Endothelial cell (in vitro differentiated cells): ENCODE measurements around the gene ZNF750. TPM values are rescaled to one million over a fixed set of nuclear protein-coding genes. Genes with fewer than 3 reads are reported as not detected.

Experiments
- DNase-seq: peaks from one replicate; pipeline ENCODE4 v3.0.0; 2021; ENCODE audit warnings: low spot score
- H3K27ac Mint-ChIP-seq: one replicate; pipeline ENCODE4 v1.8.0; 2021; ENCODE audit warnings: mixed read lengths, inconsistent platforms; ENCODE audit not compliant: unreplicated experiment
- H3K27me3 Mint-ChIP-seq: one replicate; pipeline ENCODE4 v1.8.0; 2021; ENCODE audit warnings: mild to moderate bottlenecking, moderate library complexity, mixed read lengths, inconsistent platforms; ENCODE audit not compliant: unreplicated experiment
- H3K36me3 Mint-ChIP-seq: one replicate; pipeline ENCODE4 v1.8.0; 2021; ENCODE audit warnings: mild to moderate bottlenecking, low read depth, mixed read lengths, inconsistent platforms; ENCODE audit not compliant: unreplicated experiment
- H3K4me1 Mint-ChIP-seq: one replicate; pipeline ENCODE4 v1.8.0; 2021; ENCODE audit warnings: mild to moderate bottlenecking, mixed read lengths, inconsistent platforms; ENCODE audit not compliant: unreplicated experiment
- H3K4me3 Mint-ChIP-seq: one replicate; pipeline ENCODE4 v1.8.0; 2021; ENCODE audit warnings: mild to moderate bottlenecking, mixed read lengths, inconsistent platforms; ENCODE audit not compliant: unreplicated experiment
- H3K9me3 Mint-ChIP-seq: one replicate; pipeline ENCODE4 v1.8.0; 2021; ENCODE audit warnings: mixed read lengths, inconsistent platforms; ENCODE audit not compliant: unreplicated experiment
- total RNA-seq: library from RNA; stranded (reverse); fragmentation: NEBNext Ultra II Directional; extraction: Animal tissue kit (Norgen Biotek cat#: 25700); gene quantifications from one replicate; pipeline ENCODE4 v1.2.1, GENCODE V29; 2021; ENCODE audit not compliant: unreplicated experiment
- TF ChIP-seq, protein P1 (sequence below): fragments of 200-600 bp; sonication (generic); IDR thresholded peaks from one replicate; pipeline ENCODE4 v1.5.0; 2021; ENCODE audit warnings: antibody characterized with exemption; ENCODE audit not compliant: unreplicated experiment

The ZNF750 gene
- total RNA-seq, 1 donor from 2014 or later = 0.31 TPM

DNA sequence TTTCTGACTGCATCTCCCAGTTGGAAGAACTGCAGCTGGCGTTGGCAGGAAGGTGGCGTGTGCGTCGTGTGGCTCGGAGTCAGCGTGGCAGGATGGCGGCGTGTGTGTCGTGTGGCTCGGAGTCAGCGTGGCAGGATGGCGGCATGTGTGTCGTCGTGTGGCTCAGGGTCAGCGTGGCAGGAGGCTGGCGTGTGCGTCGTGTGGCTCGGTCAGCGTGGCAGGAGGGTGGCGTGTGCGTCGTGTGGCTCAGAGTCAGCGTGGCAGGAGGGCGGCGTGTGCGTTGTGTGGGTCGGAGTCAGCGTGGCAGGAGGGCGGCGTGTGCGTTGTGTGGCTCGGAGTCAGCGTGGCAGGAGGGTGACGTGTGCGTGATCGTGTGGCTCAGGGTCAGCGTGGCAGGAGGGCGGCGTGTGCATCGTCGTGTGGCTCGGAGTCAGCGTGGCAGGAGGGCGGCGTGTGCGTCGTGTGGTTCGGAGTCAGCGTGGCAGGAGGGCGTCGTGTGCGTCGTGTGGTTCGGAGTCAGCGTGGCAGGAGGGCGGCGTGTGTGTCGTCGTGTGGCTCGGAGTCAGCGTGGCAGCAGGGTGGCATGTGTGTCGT, 38.3 kb downstream of the ZNF750 start:
- H3K27ac Mint-ChIP-seq = no peak overlapping the region
- no peak for DNase-seq
- H3K9me3 Mint-ChIP-seq = peaks cover 5% of the 10 kb centered on the region
- H3K27me3 Mint-ChIP-seq = peaks cover 13% of the 10 kb centered on the region
- H3K4me1 Mint-ChIP-seq = peaks cover 2% of the 10 kb centered on the region
- peaks cover 29% of the 10 kb centered on the region for H3K36me3 Mint-ChIP-seq
- TF ChIP-seq, protein P1, sequence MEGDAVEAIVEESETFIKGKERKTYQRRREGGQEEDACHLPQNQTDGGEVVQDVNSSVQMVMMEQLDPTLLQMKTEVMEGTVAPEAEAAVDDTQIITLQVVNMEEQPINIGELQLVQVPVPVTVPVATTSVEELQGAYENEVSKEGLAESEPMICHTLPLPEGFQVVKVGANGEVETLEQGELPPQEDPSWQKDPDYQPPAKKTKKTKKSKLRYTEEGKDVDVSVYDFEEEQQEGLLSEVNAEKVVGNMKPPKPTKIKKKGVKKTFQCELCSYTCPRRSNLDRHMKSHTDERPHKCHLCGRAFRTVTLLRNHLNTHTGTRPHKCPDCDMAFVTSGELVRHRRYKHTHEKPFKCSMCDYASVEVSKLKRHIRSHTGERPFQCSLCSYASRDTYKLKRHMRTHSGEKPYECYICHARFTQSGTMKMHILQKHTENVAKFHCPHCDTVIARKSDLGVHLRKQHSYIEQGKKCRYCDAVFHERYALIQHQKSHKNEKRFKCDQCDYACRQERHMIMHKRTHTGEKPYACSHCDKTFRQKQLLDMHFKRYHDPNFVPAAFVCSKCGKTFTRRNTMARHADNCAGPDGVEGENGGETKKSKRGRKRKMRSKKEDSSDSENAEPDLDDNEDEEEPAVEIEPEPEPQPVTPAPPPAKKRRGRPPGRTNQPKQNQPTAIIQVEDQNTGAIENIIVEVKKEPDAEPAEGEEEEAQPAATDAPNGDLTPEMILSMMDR = no peak
- H3K4me3 Mint-ChIP-seq = peak overlapping the region; percentile 86

DNA sequence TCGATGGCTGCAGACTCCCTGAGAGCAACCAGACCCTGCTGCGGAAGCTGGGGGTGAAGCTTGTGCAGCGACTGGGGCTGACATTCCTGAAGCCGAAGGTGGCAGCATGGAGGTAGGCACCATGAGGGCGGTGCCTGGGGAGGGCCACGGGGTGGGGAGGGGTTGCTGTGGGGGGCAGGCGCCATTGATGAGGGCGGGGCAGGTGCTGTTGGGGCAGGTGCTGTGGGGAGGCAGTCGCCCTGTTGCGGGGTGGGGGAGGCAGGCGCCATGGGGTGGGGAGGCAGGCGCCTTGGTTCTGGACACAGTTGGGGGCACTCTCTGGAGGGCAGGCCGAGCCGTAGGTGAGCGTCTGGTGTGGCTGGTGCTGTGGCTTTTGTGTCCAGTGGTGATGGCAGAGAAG, 38.9 kb downstream of the ZNF750 start:
- no peak overlapping the region for H3K27ac Mint-ChIP-seq
- H3K4me1 Mint-ChIP-seq = peaks cover 2% of the 10 kb centered on the region
- H3K4me3 Mint-ChIP-seq = peak overlapping the region; percentile 86
- TF ChIP-seq, protein P1 = no peak
- peaks cover 5% of the 10 kb centered on the region for H3K9me3 Mint-ChIP-seq
- H3K36me3 Mint-ChIP-seq = peaks cover 26% of the 10 kb centered on the region
- no peak for DNase-seq
- peaks cover 10% of the 10 kb centered on the region for H3K27me3 Mint-ChIP-seq

DNA sequence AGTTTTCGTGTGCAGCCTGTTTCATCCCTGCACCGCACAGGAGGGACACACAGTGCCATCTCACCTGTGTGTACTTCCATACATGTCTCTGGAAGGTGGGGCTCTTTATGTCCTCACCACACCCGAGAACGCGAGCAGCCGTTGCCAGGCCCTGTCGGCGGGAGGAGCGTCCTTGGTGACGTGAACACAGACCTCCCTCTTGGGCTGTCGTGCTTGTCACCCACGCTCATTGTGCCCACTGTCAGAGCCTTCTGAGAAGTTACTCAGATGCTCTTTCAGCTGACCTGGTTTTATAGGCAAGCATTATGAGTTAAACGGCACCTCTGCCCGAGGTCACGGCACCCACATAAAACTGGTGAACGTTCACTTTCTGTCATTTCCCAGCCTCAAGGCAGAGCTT, 40.2 kb downstream of the ZNF750 start:
- Mint-ChIP-seq H3K9me3 (peaks cover 5% of the 10 kb centered on the region), H3K36me3 (peaks cover 26% of the 10 kb centered on the region), H3K27me3 (peaks cover 13% of the 10 kb centered on the region), H3K4me3 (no peak overlapping the region), H3K4me1 (peaks cover 2% of the 10 kb centered on the region), H3K27ac (no peak overlapping the region)
- no peak for DNase-seq
- TF ChIP-seq, protein P1 = no peak

DNA sequence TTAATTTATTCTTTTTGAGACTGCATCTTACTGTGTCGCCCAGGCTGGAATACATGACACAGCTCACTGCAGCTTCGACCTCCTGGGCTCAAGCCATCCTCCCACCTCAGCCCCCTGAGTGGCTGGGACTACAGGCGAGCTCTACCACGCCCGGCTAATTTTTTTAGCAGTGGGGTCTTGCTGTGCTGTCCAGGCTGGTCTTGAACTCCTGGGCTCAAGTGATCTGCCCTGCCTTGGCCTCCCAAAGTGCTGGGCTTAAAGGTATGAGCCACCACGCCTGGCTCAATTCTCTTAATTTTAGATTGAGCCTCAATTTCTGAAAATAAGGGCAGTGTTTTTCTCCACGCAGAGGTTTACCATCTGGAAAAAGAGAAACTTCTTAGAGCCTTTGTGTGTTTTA, 41.1 kb downstream of the ZNF750 start:
- TF ChIP-seq, protein P1 = no peak
- H3K9me3 Mint-ChIP-seq = peaks cover 5% of the 10 kb centered on the region
- H3K36me3 Mint-ChIP-seq = peaks cover 26% of the 10 kb centered on the region
- H3K4me3 Mint-ChIP-seq = no peak overlapping the region
- no peak for DNase-seq
- H3K27ac Mint-ChIP-seq = no peak overlapping the region
- peaks cover 13% of the 10 kb centered on the region for H3K27me3 Mint-ChIP-seq
- H3K4me1 Mint-ChIP-seq = peaks cover 2% of the 10 kb centered on the region

DNA sequence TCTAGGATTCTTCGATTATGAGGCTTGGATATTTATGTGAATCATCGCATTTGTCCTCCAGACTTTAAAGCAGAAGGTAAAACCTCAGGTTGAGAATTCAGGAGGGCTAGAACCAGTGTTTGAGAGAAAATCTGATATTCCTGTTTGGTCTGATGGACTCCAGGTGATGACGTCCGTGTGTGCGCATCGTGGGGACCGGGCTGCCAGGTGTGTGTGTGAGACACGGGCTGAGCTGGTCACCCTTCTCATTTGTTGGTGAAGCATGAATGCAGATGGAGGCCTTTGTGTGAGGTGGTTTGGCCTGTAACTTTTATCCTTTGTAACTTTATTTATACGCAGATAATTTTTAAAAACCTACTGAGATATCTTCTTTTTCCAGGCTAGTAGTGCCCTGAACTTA, 42.8 kb downstream of the ZNF750 start:
- Mint-ChIP-seq H3K27ac (no peak overlapping the region), H3K27me3 (peaks cover 10% of the 10 kb centered on the region), H3K36me3 (peaks cover 18% of the 10 kb centered on the region), H3K9me3 (peaks cover 5% of the 10 kb centered on the region), H3K4me3 (no peak overlapping the region), H3K4me1 (peaks cover 2% of the 10 kb centered on the region)
- TF ChIP-seq, protein P1 = no peak
- no peak for DNase-seq
